Esophagus muscularis mucosa (tissue), 4 donors: ENCODE results near the gene P3H3. TPM values are rescaled to one million over a fixed set of nuclear protein-coding genes. Genes with fewer than 3 reads are reported as not detected.

ENCODE experiments used
- DNase-seq: peaks from one replicate; pipeline ENCODE4 v3.0.0-alpha.2; 2017; ENCODE audit errors: extremely low spot score
- H3K27ac ChIP-seq, 4 donors: fragments of 200-600 bp; sonication (generic); replicated peaks in 1 of 4; 1 replicate in 3 of 4; 2 replicates in 1 of 4; pipeline ENCODE4 v1.5.1; 2016 to 2019; ENCODE audit warnings: mild to moderate bottlenecking in 1 of 4
- H3K27me3 ChIP-seq, 4 donors: fragments of 200-600 bp; sonication (generic); one replicate each; pipeline versions ENCODE4 v1.5.1 to v1.6.0; 2016 to 2019
- H3K36me3 ChIP-seq, 4 donors: fragments of 200-600 bp; sonication (generic); one replicate each; pipeline ENCODE4 v1.5.1; 2016 to 2019
- H3K4me1 ChIP-seq, 4 donors: fragments of 200-600 bp; sonication (generic); one replicate each; pipeline ENCODE4 v1.5.1; 2016 to 2019
- H3K4me3 ChIP-seq, 4 donors: fragments of 200-600 bp; sonication (generic); 1 replicate in 2 of 4; 2 replicates in 2 of 4; pipeline ENCODE4 v1.5.1; 2016 to 2019; ENCODE audit warnings: mild to moderate bottlenecking in 4 of 4, moderate library complexity in 1 of 4
- H3K9me3 ChIP-seq, 4 donors: fragments of 200-600 bp; sonication (generic); 1 replicate in 3 of 4; 2 replicates in 1 of 4; pipeline ENCODE4 v1.5.1; 2016 to 2019
- CTCF ChIP-seq, 3 experiments: fragments of 200-600 bp in 2 of 3; fragments of 450-650 bp in 1 of 3; sonication (generic) in 2 of 3; IDR thresholded peaks; one replicate each; pipeline ENCODE4 v1.5.1; 2017 to 2019; ENCODE audit warnings: antibody characterized with exemption in 3 of 3, mild to moderate bottlenecking in 2 of 3, moderate library complexity in 1 of 3
- EP300 ChIP-seq: sonication (generic); formaldehyde crosslinking; IDR thresholded peaks from one replicate; pipeline ENCODE4 v1.6.1; 2017; ENCODE audit warnings: antibody characterized with exemption
- POLR2A ChIP-seq: fragments of 450-650 bp; IDR thresholded peaks from one replicate; pipeline ENCODE4 v1.6.1; 2017; ENCODE audit warnings: antibody characterized with exemption, moderate library complexity, mild to moderate bottlenecking, low read depth
- POLR2AphosphoS5 ChIP-seq, 2 donors: sonication (generic); formaldehyde crosslinking; IDR thresholded peaks; one replicate each; pipeline ENCODE4 v1.6.1; 2017; ENCODE audit warnings: antibody characterized with exemption in 2 of 2
- WGBS: methylation state at CpG from one replicate; pipeline ENCODE4 v1.1.5; 2018; 5-methylcytosine and 5-hydroxymethylcytosine counted together
- intact Hi-C: fragments of 100-400 bp; cut with DNase I; formaldehyde crosslinking; loops from one replicate; pipeline ENCODE4 v1.15.1; 2023
- total RNA-seq, 4 donors: library from RNA; depleted of rRNA; stranded (reverse); fragments of >200 nt; gene quantifications; one replicate each; pipeline versions ENCODE4 v1.1.0 to v1.2.1, GENCODE V29; 2016

P3H3 gene
- total RNA-seq, 4 donors from 2014 or later: 16.4 to 30.7 (median 26.8) TPM

DNA sequence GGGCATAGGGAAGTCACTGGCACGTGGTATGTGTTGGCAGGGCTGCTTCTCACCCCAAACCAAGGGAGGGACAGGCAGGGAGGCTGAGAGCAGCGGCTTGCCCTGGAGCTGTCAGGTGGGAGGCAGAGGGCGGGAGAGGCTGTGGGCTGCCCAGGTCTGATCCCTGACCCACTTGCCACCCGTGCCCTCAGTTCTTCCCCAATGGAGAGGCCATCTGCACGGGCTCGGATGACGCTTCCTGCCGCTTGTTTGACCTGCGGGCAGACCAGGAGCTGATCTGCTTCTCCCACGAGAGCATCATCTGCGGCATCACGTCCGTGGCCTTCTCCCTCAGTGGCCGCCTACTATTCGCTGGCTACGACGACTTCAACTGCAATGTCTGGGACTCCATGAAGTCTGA lies 17.2 kb downstream of the P3H3 start:
- TF ChIP-seq POLR2A: no peak
- no peak for TF ChIP-seq POLR2AphosphoS5 (IDR thresholded peaks at IDR 0.05)
- no peak for TF ChIP-seq EP300
- TF ChIP-seq CTCF (IDR thresholded peaks at IDR 0.05): no peak
- WGBS: 86% methylated on average over 10 of the region's 17 CpGs
- Histone ChIP-seq H3K27ac (no peak overlapping the region), H3K4me1 (no peaks in the 10 kb centered on the region), H3K36me3 (peaks cover 0 to 77% (median 46%) of the 10 kb centered on the region in 4 donors), H3K4me3 (no peak overlapping the region), H3K9me3 (no peaks in the 10 kb centered on the region), H3K27me3 (no peaks in the 10 kb centered on the region)
- no peak for DNase-seq
- intact Hi-C loops: no loop called here

DNA sequence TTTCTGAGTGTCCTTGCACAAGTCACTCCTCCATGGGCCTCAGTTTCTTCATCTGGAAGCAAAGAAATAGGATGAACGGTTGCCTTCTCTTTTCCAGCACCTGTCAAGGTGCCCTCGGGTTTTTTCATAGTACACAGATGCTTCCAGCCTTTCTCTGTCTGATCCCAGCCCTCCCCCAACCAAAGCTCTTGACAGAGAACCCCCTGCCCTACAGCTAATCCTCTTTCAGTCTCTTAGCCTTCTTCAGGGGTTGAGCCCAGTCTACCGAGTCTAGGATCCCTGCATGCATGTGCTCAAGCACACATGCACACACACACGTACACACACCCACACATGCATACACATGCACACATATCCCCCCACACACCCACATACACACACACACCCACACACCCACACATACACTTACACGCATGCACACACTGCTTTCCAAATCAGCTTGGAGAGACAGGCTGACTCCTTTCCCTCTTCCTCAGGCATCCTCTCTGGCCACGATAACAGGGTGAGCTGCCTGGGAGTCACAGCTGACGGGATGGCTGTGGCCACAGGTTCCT lies 18.2 kb downstream of the P3H3 start:
- peaks cover 4 to 7% (median 6%) of the 10 kb centered on the region in 4 donors for H3K4me1 ChIP-seq
- 83% methylated on average over 7 of the region's 7 CpGs for WGBS
- no peaks in the 10 kb centered on the region for H3K27me3 ChIP-seq
- H3K27ac ChIP-seq: no peak overlapping the region
- no peak overlapping the region for H3K4me3 ChIP-seq
- H3K9me3 ChIP-seq: no peaks in the 10 kb centered on the region
- H3K36me3 ChIP-seq: peaks cover 0 to 73% (median 46%) of the 10 kb centered on the region in 4 donors
- intact Hi-C loops: no loop called here
- no peak for TF ChIP-seq EP300
- no peak for TF ChIP-seq POLR2AphosphoS5 (IDR thresholded peaks at IDR 0.05)
- no peak for TF ChIP-seq CTCF (IDR thresholded peaks at IDR 0.05)
- TF ChIP-seq POLR2A: no peak
- no peak for DNase-seq

DNA sequence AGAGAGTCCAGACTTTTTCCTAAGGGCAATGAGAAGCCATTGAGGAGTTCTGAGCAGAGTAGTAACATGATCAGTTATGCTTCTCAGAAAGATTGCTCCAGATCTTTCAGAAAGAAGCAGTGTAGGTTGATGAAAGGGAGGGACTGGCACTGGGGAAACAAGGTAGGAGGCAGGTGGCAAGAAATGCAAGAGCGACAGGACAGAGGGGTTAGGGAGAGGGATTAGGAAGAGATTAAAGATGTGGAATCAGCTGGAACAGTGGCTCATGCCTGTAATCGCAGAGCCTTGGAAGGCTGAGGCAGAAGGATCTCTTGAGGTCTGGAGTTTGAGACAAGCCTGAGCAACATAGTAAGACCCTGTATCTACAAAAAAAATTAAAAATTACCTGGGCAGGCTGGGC lies 19.5 kb downstream of the P3H3 start:
- Histone ChIP-seq H3K9me3 (no peaks in the 10 kb centered on the region), H3K27me3 (no peaks in the 10 kb centered on the region), H3K4me3 (no peak overlapping the region), H3K27ac (no peak overlapping the region), H3K4me1 (peaks cover 4 to 8% (median 6%) of the 10 kb centered on the region in 4 donors), H3K36me3 (peaks cover 0 to 68% (median 46%) of the 10 kb centered on the region in 4 donors)
- TF ChIP-seq CTCF (IDR thresholded peaks at IDR 0.05): no peak
- no peak for DNase-seq
- intact Hi-C loops: no loop called here
- 94% methylated on average over 2 of the region's 2 CpGs for WGBS

DNA sequence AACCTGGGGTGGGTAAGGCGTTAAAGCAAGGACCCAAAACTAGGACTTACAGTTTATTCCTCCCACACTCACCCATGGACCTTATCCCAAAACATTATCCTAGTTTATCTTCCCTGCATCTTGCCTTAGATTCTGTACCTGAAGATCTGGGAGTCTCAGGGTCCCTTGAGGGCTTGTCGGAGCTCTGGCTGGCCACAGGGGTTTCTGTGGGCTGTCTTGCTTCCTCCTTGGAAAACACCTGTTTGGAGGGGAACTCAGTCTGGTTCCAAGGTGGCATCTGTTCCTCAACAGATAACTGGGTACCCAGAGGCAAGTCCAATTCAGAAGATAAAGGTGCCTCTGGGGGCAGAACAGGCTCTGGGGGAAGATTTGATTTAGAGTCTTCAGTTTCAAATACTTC lies 21.2 kb downstream of the P3H3 start:
- no peaks in the 10 kb centered on the region for H3K27me3 ChIP-seq
- no peak for DNase-seq
- intact Hi-C loops: no loop called here
- H3K27ac ChIP-seq: no peak overlapping the region
- no peaks in the 10 kb centered on the region for H3K9me3 ChIP-seq
- peaks cover 13 to 25% (median 20%) of the 10 kb centered on the region in 4 donors for H3K4me1 ChIP-seq
- no peak overlapping the region for H3K4me3 ChIP-seq
- 92% methylated on average over 2 of the region's 2 CpGs for WGBS
- peaks cover 0 to 51% (median 34%) of the 10 kb centered on the region in 4 donors for H3K36me3 ChIP-seq
- TF ChIP-seq EP300 (no peak), CTCF (IDR thresholded peaks at IDR 0.05) (no peak), POLR2AphosphoS5 (IDR thresholded peaks at IDR 0.05) (no peak), POLR2A (no peak)

GRCh38 chr12:6849976-6850560 lies 21.9 kb downstream of the P3H3 start:
- 76% methylated on average over 10 of the region's 10 CpGs for WGBS
- peaks cover 13 to 26% (median 20%) of the 10 kb centered on the region in 4 donors for H3K4me1 ChIP-seq
- intact Hi-C loops: no loop called here
- DNase-seq: no peak
- no peak overlapping the region for H3K27ac ChIP-seq
- TF ChIP-seq POLR2A: no peak
- no peak for TF ChIP-seq EP300
- no peak for TF ChIP-seq POLR2AphosphoS5 (IDR thresholded peaks at IDR 0.05)
- TF ChIP-seq CTCF (IDR thresholded peaks at IDR 0.05): no peak
- no peaks in the 10 kb centered on the region for H3K9me3 ChIP-seq
- peaks cover 0 to 45% (median 30%) of the 10 kb centered on the region in 4 donors for H3K36me3 ChIP-seq
- no peaks in the 10 kb centered on the region for H3K27me3 ChIP-seq
- no peak overlapping the region for H3K4me3 ChIP-seq
